Superior temporal gyrus (tissue), 1 donor: Measurements from ENCODE around the gene DMPK.
"Not testable (repeated sequence)": the region's sequence is repeated elsewhere in the genome, so short reads cannot be mapped to it uniquely, and the experiment has no call there.

Source experiments
- DNase-seq: peaks from one replicate; pipeline ENCODE4 v3.0.0-alpha.2; 2016; ENCODE audit errors: extremely low spot score

DMPK gene

DNA sequence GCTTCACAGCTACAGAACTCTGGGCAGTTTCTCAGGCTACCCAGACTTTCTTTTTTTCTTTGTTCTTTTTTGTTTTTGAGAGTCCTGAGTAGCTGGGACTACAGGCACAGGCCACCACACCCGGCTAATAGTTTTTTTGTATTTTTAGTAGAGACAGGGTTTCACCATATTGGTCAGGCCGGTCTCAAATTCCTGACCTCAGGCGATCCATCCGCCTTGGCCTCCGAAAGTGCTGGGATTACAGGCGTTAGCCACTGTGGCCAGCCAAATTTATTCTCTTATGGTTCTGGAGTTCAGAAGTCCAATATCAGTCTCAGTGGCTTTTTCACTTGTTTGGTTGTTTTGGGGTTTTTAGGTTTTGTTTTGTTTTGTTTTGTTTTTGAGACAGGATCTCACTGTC is 36.7 kb downstream of the DMPK start:
- DNase-seq, result no peak

- no peak for DNase-seq
Measured at GRCh38 chr19:45742969-45743368, 39.3 kb downstream of the DMPK start.

DNA sequence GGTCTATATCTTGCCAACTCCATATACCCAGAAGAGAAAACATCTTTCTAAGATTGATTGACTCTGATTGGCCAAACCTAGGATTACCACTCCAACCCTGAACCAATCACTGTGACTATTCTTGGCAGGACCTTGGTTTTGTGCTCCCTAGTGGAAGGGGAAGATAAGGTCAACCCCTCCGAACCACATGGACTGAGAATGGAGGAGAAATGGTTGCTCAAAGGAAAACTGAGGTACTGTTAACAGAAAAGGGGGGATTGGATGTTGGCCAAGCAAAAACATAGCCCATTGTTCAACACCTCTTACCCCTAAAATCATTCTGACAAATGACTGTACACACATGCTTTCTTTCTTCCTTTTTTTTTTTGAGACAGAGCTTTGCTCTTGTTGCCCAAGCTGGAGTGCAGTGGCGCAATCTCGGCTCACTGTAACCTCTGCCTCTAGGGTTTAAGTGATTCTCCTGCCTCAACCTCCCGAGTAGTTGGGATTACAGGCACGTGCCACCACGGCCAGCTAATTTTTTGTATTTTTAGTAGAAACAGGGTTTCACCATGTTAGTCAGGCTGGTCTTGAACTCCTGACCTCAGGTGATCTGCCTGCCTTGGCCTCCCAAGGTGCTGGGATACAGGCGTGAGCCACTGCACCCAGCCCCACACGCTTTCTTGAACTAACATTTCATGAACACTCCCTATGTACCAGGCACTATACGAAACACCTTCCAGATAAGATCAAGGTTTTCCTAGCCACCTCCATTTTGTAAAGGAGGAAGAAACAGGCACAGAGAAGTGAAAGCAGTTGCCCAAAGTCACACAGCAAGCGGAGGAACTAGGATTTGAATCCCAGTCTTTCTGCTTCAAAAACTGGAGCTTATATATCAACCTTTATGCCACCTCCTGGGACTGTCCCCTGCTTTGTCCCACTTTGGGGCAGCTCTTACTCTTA is 42.5 kb downstream of the DMPK start:
- no peak for DNase-seq

- DNase-seq, result no peak
Measured at GRCh38 chr19:45733160-45733810, 49.0 kb downstream of the DMPK start, which contains the start of gene MEIOSIN. TSS of gene MEIOSIN (plus strand) at chr19:45733439. CDS start at chr19:45735377, 1,938 bp downstream.

DNA sequence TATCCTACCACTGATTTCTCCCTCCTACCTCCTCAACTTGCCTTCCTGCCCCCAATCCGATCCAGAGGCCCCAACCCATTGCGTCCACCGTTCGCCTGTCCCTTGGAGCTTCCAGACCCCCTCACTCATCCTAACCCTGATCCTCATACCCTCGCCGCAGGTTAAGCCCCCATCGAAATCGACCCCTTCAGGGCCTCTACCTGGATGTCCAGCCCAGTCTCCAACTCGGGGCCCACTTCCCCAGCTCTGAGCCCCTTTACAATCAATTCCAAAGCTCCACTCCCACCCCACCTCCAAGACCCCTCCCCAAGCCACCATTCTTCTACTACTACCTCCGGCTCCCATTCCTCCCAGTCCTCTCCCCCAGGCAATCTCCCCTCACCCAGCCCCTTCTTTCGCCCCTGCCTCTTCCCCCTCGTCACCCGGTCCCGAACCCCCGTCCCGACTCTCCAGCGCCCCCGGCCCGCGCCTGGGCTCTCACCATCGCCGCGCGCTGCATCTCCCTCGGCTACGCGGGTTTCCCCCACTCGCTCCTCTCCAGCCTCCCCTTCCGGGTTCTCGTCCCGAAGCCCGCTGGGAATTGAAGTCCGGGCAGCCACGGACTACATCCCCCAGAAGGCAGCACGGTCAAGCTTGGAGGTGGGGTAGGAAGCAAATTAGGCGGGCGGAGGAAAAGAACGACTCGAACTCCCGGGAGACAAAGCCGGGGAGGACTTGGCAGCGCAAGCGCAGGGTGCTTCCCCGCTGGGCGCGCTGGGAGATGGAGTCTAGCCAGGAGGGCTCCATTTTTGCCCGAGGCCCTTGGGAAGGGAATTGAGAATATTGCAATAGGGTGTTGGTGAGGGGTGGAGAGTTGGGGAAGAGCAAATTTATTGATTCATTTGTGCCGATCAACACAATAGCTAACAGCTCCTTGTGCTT is 51.7 kb downstream of the DMPK start, which contains the start of gene FBXO46:
FBXO46 (minus strand) TSS at position 529 of the 921 bp plus-strand sequence. CDS start 17,401 bp downstream, outside the sequence.
- DNase-seq, result peak; percentile 99

DNA sequence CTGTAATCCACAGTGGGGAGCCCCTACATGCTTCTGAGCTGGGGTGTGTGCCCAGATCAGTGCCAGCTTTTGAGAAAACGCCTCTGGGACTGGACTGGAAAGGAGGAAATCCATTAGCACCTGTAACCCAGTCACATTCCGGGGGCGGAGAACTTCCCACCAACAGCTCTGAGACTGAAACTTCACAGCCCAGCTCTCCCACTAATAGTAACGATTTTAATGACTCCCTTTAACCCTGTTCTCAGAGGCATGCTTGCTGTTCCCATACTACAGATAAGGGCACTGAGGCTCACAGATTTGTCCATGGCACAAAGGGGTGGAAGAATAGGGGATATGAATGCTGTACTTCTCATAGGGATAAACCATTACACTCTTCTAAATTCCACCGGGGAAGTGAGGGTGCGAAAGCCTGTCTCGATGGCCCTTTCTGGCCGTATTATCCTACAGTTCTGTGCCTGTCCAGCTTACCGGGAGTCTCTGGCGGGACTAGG is 52.4 kb downstream of the DMPK start:
- no peak for DNase-seq

DNA sequence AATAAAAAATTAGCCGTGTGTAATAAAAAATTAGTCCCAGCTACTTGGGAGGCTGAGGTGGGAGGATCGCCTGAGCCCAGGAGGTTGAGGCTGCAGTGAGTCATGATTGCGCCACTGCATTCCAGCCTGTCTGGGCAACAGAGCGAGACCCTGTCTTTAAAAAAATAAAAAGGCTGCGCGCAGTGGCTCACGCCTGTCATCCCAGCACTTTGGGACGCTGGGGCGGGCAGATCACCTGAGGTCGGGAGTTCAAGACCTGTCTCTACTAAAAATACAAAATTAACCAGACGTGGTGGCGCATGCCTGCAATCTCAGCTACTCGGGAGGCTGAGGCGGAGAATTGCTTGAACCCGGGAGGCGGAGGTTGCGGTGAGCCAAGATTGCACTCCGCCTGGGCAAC is 53.6 kb downstream of the DMPK start:
- DNase-seq, result not testable (repeated sequence)

GRCh38 chr19:45720065-45720464 is 62.2 kb downstream of the DMPK start:
- DNase-seq, result not testable (repeated sequence)
